H1 (cell line): Measurements from ENCODE around the gene MED23. TPM values are rescaled to one million over a fixed set of nuclear protein-coding genes. Genes with fewer than 3 reads are reported as not detected.

Experiments used
- CTCF ChIA-PET: fragments of 300-600 bp; sonication (Branson Sonifier 250); formaldehyde crosslinking; loops from one replicate; lab custom pipeline; 2021; ENCODE audit not compliant: partially characterized antibody; lab: Charles Lee
- POLR2A ChIA-PET: fragments of 300-600 bp; sonication (Branson Sonifier 250); formaldehyde crosslinking; loops from one replicate; lab custom pipeline; 2021; ENCODE audit warnings: inconsistent platforms; ENCODE audit not compliant: partially characterized antibody; lab: Charles Lee
- DNase-seq, 2 experiments: peaks; one replicate each; pipeline versions ENCODE4 v3.0.0 to v3.0.0-alpha.2; 2010 to 2022; ENCODE audit warnings: low spot score in 2 of 2, low read depth in 1 of 2, mixed read lengths in 1 of 2
- FAIRE-seq: peaks from 2 replicates; lab custom pipeline; 2011; peaks lifted over from hg19 to GRCh38; lab: Jason Lieb, UNC
- H2AFZ ChIP-seq: 2 replicates; pipeline ENCODE4 v1.8.1; 2012; ENCODE audit warnings: low read length, inconsistent platforms
- H2AK5ac ChIP-seq: 2 replicates; pipeline ENCODE4 v1.6.1; 2013; ENCODE audit warnings: low read depth, low read length
- H2BK120ac ChIP-seq: replicated peaks from 2 replicates; pipeline ENCODE3; 2013; ENCODE audit warnings: low read depth, low read length, inconsistent platforms
- H2BK12ac ChIP-seq: 2 replicates; pipeline ENCODE4 v1.6.1; 2013; ENCODE audit warnings: low read depth, low read length
- H2BK15ac ChIP-seq: 2 replicates; pipeline ENCODE4 v1.6.1; 2013; ENCODE audit warnings: low read length
- H2BK20ac ChIP-seq: 2 replicates; pipeline ENCODE4 v1.6.1; 2013; ENCODE audit warnings: low read length
- H2BK5ac ChIP-seq: 2 replicates; pipeline ENCODE4 v1.6.1; 2013; ENCODE audit warnings: low read depth, low read length
- H3K14ac ChIP-seq: 2 replicates; pipeline ENCODE4 v1.6.1; 2013; ENCODE audit warnings: inconsistent platforms; ENCODE audit not compliant: insufficient read length
- H3K18ac ChIP-seq: 2 replicates; pipeline ENCODE4 v1.6.1; 2013; ENCODE audit warnings: low read length; ENCODE audit errors: extremely low read depth
- H3K23ac ChIP-seq: 2 replicates; pipeline ENCODE4 v1.6.1; 2013; ENCODE audit warnings: inconsistent platforms; ENCODE audit not compliant: insufficient read length
- H3K23me2 ChIP-seq: 2 replicates; pipeline ENCODE4 v1.6.1; 2013; ENCODE audit warnings: low read depth, low read length
- H3K27ac ChIP-seq: 2 replicates; pipeline ENCODE4 v1.6.1; 2011; ENCODE audit warnings: low read depth, low read length, inconsistent platforms
- H3K27me3 ChIP-seq, 4 experiments: replicated peaks in 1 of 4; 1 replicate in 1 of 4; 2 replicates in 3 of 4; pipeline versions ENCODE4 v1.6.1 to v1.8.1; 2011 to 2013; ENCODE audit warnings: low read length in 3 of 4, mild to moderate bottlenecking in 3 of 4, inconsistent platforms in 2 of 4, mixed read lengths in 2 of 4, moderate library complexity in 1 of 4; ENCODE audit not compliant: control insufficient read depth in 3 of 4, insufficient read depth in 3 of 4; ENCODE audit errors: extremely low read depth in 1 of 4
- H3K36me3 ChIP-seq, 4 experiments: 2 replicates each; pipeline versions ENCODE4 v1.6.1 to v1.8.1; 2011 to 2013; ENCODE audit warnings: mild to moderate bottlenecking in 4 of 4, low read length in 3 of 4, moderate library complexity in 2 of 4, control low read depth in 1 of 4, inconsistent platforms in 1 of 4; ENCODE audit not compliant: insufficient read depth in 4 of 4, control insufficient read depth in 2 of 4
- H3K4ac ChIP-seq: replicated peaks from 2 replicates; pipeline ENCODE3; 2013; ENCODE audit warnings: low read length, low read depth, mixed read lengths, inconsistent platforms; ENCODE audit not compliant: insufficient read length
- H3K4me1 ChIP-seq, 4 experiments: replicated peaks in 1 of 4; 1 replicate in 1 of 4; 2 replicates in 3 of 4; pipeline versions ENCODE4 v1.6.1 to v1.8.1; 2011 to 2013; ENCODE audit warnings: low read length in 3 of 4, inconsistent platforms in 2 of 4, mixed read lengths in 1 of 4; ENCODE audit not compliant: insufficient read depth in 4 of 4, control insufficient read depth in 3 of 4
- H3K4me2 ChIP-seq, 2 experiments: 2 replicates each; pipeline versions ENCODE4 v1.6.1 to v1.8.1; 2011 to 2013; ENCODE audit warnings: low read depth in 2 of 2, low read length in 2 of 2, control low read depth in 1 of 2, inconsistent platforms in 1 of 2, mild to moderate bottlenecking in 1 of 2; ENCODE audit not compliant: insufficient read depth in 1 of 2
- H3K4me3 ChIP-seq, 4 experiments: fragments of 200-600, 300-600 bp in 1 of 4; sonication (generic), shearing (Covaris generic), sonication (Bioruptor Twin) in 1 of 4; 2 replicates each; pipeline versions ENCODE4 v1.5.1 to v1.8.1; 2011 to 2016; ENCODE audit warnings: low read length in 4 of 4, low read depth in 3 of 4, control low read depth in 2 of 4, inconsistent platforms in 2 of 4, mild to moderate bottlenecking in 2 of 4, mixed read lengths in 1 of 4, moderate library complexity in 1 of 4; ENCODE audit not compliant: insufficient read depth in 2 of 4; ENCODE audit errors: extremely low read depth in 1 of 4
- H3K56ac ChIP-seq: replicated peaks from 2 replicates; pipeline ENCODE3; 2013; ENCODE audit warnings: low read depth, mild to moderate bottlenecking, mixed read lengths, low read length, inconsistent platforms; ENCODE audit not compliant: insufficient read length
- H3K79me1 ChIP-seq: 2 replicates; pipeline ENCODE4 v1.6.1; 2013; ENCODE audit warnings: low read depth, low read length, control low read depth
- H3K79me2 ChIP-seq, 2 experiments: 2 replicates each; pipeline versions ENCODE4 v1.6.1 to v1.8.1; 2012 to 2013; ENCODE audit warnings: low read length in 2 of 2, mild to moderate bottlenecking in 2 of 2, inconsistent platforms in 1 of 2; ENCODE audit not compliant: insufficient read depth in 2 of 2, control insufficient read depth in 1 of 2
- H3K9ac ChIP-seq, 4 experiments: replicated peaks in 1 of 4; 1 replicate in 1 of 4; 2 replicates in 3 of 4; pipeline versions ENCODE4 v1.6.1 to v1.8.1; 2011 to 2013; ENCODE audit warnings: low read depth in 3 of 4, low read length in 3 of 4, control low read depth in 2 of 4, mild to moderate bottlenecking in 2 of 4, moderate library complexity in 2 of 4, inconsistent platforms in 1 of 4; ENCODE audit errors: extremely low read depth in 1 of 4
- H3K9me3 ChIP-seq, 2 experiments: 2 replicates each; pipeline versions ENCODE4 v1.6.1 to v1.8.1; 2012 to 2013; ENCODE audit warnings: mild to moderate bottlenecking in 2 of 2, moderate library complexity in 2 of 2, control low read depth in 1 of 2, inconsistent platforms in 1 of 2, low read depth in 1 of 2, low read length in 1 of 2, mixed read lengths in 1 of 2; ENCODE audit not compliant: insufficient read depth in 2 of 2
- H4K20me1 ChIP-seq, 2 experiments: replicated peaks in 1 of 2; 2 replicates each; pipeline versions ENCODE3 to v1.8.1; 2011 to 2013; ENCODE audit warnings: inconsistent platforms in 2 of 2, low read length in 2 of 2, mild to moderate bottlenecking in 1 of 2; ENCODE audit not compliant: insufficient read depth in 2 of 2, control insufficient read depth in 1 of 2
- H4K5ac ChIP-seq: 2 replicates; pipeline ENCODE4 v1.6.1; 2013; ENCODE audit warnings: low read length, low read depth, mixed read lengths, inconsistent platforms; ENCODE audit not compliant: insufficient read length
- H4K8ac ChIP-seq: 2 replicates; pipeline ENCODE4 v1.8.0; 2013; ENCODE audit warnings: mild to moderate bottlenecking, moderate library complexity, low read length, inconsistent platforms; ENCODE audit not compliant: insufficient read depth; ENCODE audit errors: extremely low read depth
- H4K91ac ChIP-seq: replicated peaks from 2 replicates; pipeline ENCODE3; 2013; ENCODE audit warnings: low read length, mixed read lengths, inconsistent platforms; ENCODE audit not compliant: insufficient read length
- ASH2L ChIP-seq: fragments of 200-600, 300-600 bp; sonication (generic); IDR thresholded peaks from one replicate; pipeline ENCODE4 v1.7.1; 2017; ENCODE audit warnings: low read length
- ATF3 ChIP-seq: IDR thresholded peaks from 2 replicates; pipeline ENCODE4 v1.6.1; 2011; ENCODE audit warnings: low read depth, mild to moderate bottlenecking, low read length; ENCODE audit not compliant: insufficient read depth
- BRCA1 ChIP-seq: IDR thresholded peaks from 2 replicates; pipeline ENCODE4 v1.6.1; 2012; ENCODE audit warnings: low read depth, low read length, improper control_type of control experiment
- CHD2 ChIP-seq: IDR thresholded peaks from 2 replicates; pipeline ENCODE4 v1.6.1; 2012; ENCODE audit warnings: low read length, improper control_type of control experiment
- EZH2 ChIP-seq: fragments of 200-600 bp; sonication (generic); IDR thresholded peaks from 2 replicates; pipeline ENCODE4 v1.7.1; 2012; ENCODE audit warnings: low read depth, mild to moderate bottlenecking, moderate library complexity, low read length, inconsistent platforms; ENCODE audit not compliant: severe bottlenecking
- FOSL1 ChIP-seq: IDR thresholded peaks from 2 replicates; pipeline ENCODE4 v1.6.1; 2011; ENCODE audit warnings: mild to moderate bottlenecking, low read depth, low read length, moderate library complexity; ENCODE audit not compliant: insufficient read depth
- GABPA ChIP-seq: IDR thresholded peaks from 2 replicates; pipeline ENCODE4 v1.6.1; 2011; ENCODE audit warnings: mild to moderate bottlenecking, low read length, moderate library complexity, borderline replicate concordance; ENCODE audit not compliant: insufficient read depth
- KDM1A ChIP-seq: fragments of 200-600, 300-600 bp; sonication (generic); IDR thresholded peaks from 2 replicates; pipeline ENCODE4 v1.7.1; 2016; ENCODE audit warnings: mild to moderate bottlenecking, low read length, borderline replicate concordance
- MAX ChIP-seq: IDR thresholded peaks from 2 replicates; pipeline ENCODE4 v1.6.1; 2012; ENCODE audit warnings: inconsistent platforms
- SIRT6 ChIP-seq: IDR thresholded peaks from one replicate; pipeline ENCODE4 v1.7.1; 2012; ENCODE audit warnings: low read length, inconsistent platforms
- TCF12 ChIP-seq: IDR thresholded peaks from 2 replicates; pipeline ENCODE4 v1.6.1; 2011; ENCODE audit warnings: low read depth, mild to moderate bottlenecking, low read length
- USF2 ChIP-seq: IDR thresholded peaks from 2 replicates; pipeline ENCODE4 v1.6.1; 2011; ENCODE audit warnings: low read length, improper control_type of control experiment
- WGBS, 2 experiments: shearing (Covaris generic) in 1 of 2; methylation state at CpG; one replicate each; pipeline versions ENCODE4 v1.1.6 to v1.1.7; 2013 to 2015; ENCODE audit warnings: low lambda C conversion rate in 2 of 2, mixed read lengths in 2 of 2, inconsistent platforms in 1 of 2, low coverage in 1 of 2, missing lambda C conversion rate in 1 of 2; ENCODE audit not compliant: insufficient replicate concordance in 2 of 2, insufficient coverage in 1 of 2, insufficient read length in 1 of 2; ENCODE audit errors: extremely low coverage in 1 of 2, missing lambda C conversion rate in 1 of 2; 5-methylcytosine and 5-hydroxymethylcytosine counted together
- polyA plus RNA-seq, 7 experiments: library from polyadenylated mRNA; depleted of rRNA in 3 of 7; stranded (reverse) in 5 of 7; unstranded in 2 of 7; fragments of >200 nt in 5 of 7; fragments of 200-250 nt in 2 of 7; gene quantifications; 1 replicate in 5 of 7; 2 replicates in 1 of 7; 4 replicates in 1 of 7; pipeline versions ENCODE4 v1.2.1 to v1.2.3, GENCODE V29; 2011 to 2013; ENCODE audit warnings: missing spikeins in 2 of 7, mixed read lengths in 2 of 7
- total RNA-seq: library from RNA; stranded (reverse); fragmentation: NEBNext Ultra II Directional; extraction: Animal tissue kit (Norgen Biotek cat#: 25700); gene quantifications from 2 replicates; pipeline ENCODE4 v1.2.1, GENCODE V29; 2021

MED23 gene
- total and polyA plus RNA-seq, 2 of the 8 experiments (the other 6 are each of a cell fraction or from before 2014, with no cell fraction given): 10.5 to 13.0 TPM

- Histone ChIP-seq H2AK5ac (no peak overlapping the region), H3K4me2 (no peak overlapping the region), H3K79me1 (no peaks in the 10 kb centered on the region), H2BK5ac (no peak overlapping the region), H2BK12ac (no peak overlapping the region), H3K4me3 (no peak overlapping the region), H3K4ac (no peak overlapping the region), H2BK15ac (no peak overlapping the region), H3K23me2 (no peaks in the 10 kb centered on the region), H3K79me2 (no peaks in the 10 kb centered on the region), H3K23ac (no peak overlapping the region), H3K9me3 (no peaks in the 10 kb centered on the region), H3K27ac (no peak overlapping the region), H4K91ac (no peak overlapping the region), H4K8ac (no peak overlapping the region), H2BK20ac (no peak overlapping the region), H2BK120ac (no peak overlapping the region), H3K9ac (no peak overlapping the region), H3K56ac (no peak overlapping the region), H3K18ac (no peak overlapping the region), H3K4me1 (peaks cover 0 to 3% (median 0%) of the 10 kb centered on the region in 4 experiments; a peak in 1 of 7 replicates), H3K14ac (no peak overlapping the region), H4K20me1 (no peaks in the 10 kb centered on the region), H4K5ac (no peak overlapping the region), H3K27me3 (no peaks in the 10 kb centered on the region), H2AFZ (no peak overlapping the region), H3K36me3 (no peaks in the 10 kb centered on the region)
- POLR2A ChIA-PET: no interaction called here
- no peak for FAIRE-seq
- CTCF ChIA-PET: interaction anchor here (0.8 to 2.2 kb wide), 4 partner anchors 12 to 691 kb away, joined by 3 to 7 read pairs (median 4); partner anchors contain the start of gene MED23
- 90% methylated on average over 5 of the region's 5 CpGs; no CpG with 5 or more reads in 1 of the 2 experiments for WGBS, 2 experiments
- DNase-seq: no peak
- TF ChIP-seq FOSL1: no peak
- TF ChIP-seq GABPA: no peak
- no peak for TF ChIP-seq TCF12
- TF ChIP-seq EZH2: no peak
- no peak for TF ChIP-seq ASH2L
- no peak for TF ChIP-seq SIRT6
- no peak for TF ChIP-seq BRCA1
- TF ChIP-seq USF2: no peak
- no peak for TF ChIP-seq CHD2
- TF ChIP-seq KDM1A: no peak
- no peak for TF ChIP-seq MAX
- no peak for TF ChIP-seq ATF3
Observed at GRCh38 chr6:131575834-131576478, 52.1 kb downstream of the MED23 start.
